ENCODE measurements around the gene LUZP1.

The LUZP1 gene

GRCh38 chr1:23188434-23188884 lies 19.8 kb upstream of the LUZP1 start:
- DNase-seq: no peak

- DNase-seq: no peak
These were observed 19.0 kb upstream of the LUZP1 start for GRCh38 chr1:23187637-23188036.

- DNase-seq: no peak
These were observed 16.7 kb upstream of the LUZP1 start for GRCh38 chr1:23185381-23185780.

GRCh38 chr1:23184212-23184934 lies 15.7 kb upstream of the LUZP1 start:
- DNase-seq: no peak

GRCh38 chr1:23179862-23180261 lies 11.2 kb upstream of the LUZP1 start:
- no peak for DNase-seq

GRCh38 chr1:23178950-23179349 lies 10.3 kb upstream of the LUZP1 start:
- DNase-seq: no peak

- no peak for DNase-seq
These were observed 9.8 kb upstream of the LUZP1 start for GRCh38 chr1:23178414-23178813.

- DNase-seq: peak; percentile 52
These were observed 9.1 kb upstream of the LUZP1 start for GRCh38 chr1:23177438-23178380.

- DNase-seq: no peak
These were observed 8.4 kb upstream of the LUZP1 start for GRCh38 chr1:23177031-23177430.

- no peak for DNase-seq
These were observed 5.9 kb upstream of the LUZP1 start for GRCh38 chr1:23174426-23175110.

GRCh38 chr1:23171181-23171755 lies 2.6 kb upstream of the LUZP1 start:
- no peak for DNase-seq

- DNase-seq: no peak
These were observed 1.2 kb upstream of the LUZP1 start for GRCh38 chr1:23169727-23170335.

GRCh38 chr1:23169195-23169575 lies 529 bp upstream of the LUZP1 start:
- DNase-seq: no peak

- no peak for DNase-seq
These were observed 594 bp downstream of the LUZP1 start for GRCh38 chr1:23168079-23168444.

GRCh38 chr1:23167353-23168078 lies 1.1 kb downstream of the LUZP1 start:
- peak; percentile 41 for DNase-seq

GRCh38 chr1:23166854-23167253 lies 1.8 kb downstream of the LUZP1 start:
- no peak for DNase-seq

GRCh38 chr1:23163395-23163794 lies 5.3 kb downstream of the LUZP1 start:
- DNase-seq: no peak

- DNase-seq: no peak
These were observed 8.4 kb downstream of the LUZP1 start for GRCh38 chr1:23159963-23160877.

- no peak for DNase-seq
These were observed 11.7 kb downstream of the LUZP1 start for GRCh38 chr1:23156940-23157339.

GRCh38 chr1:23152966-23153684 lies 15.5 kb downstream of the LUZP1 start:
- no peak for DNase-seq
